GM18519 (cell line): ENCODE measurements around the gene TRIP12.
"Not testable (repeated sequence)": the region's sequence is repeated elsewhere in the genome, so short reads cannot be mapped to it uniquely, and the experiment has no call there.

ENCODE experiments used
- ATAC-seq: cut with Tn5 transposase; IDR thresholded peaks from one replicate; pipeline ENCODE4 v1.9.1; 2021; ENCODE audit warnings: mild to moderate bottlenecking, moderate library complexity; ENCODE audit not compliant: unreplicated experiment, low FRiP score

TRIP12 gene

DNA sequence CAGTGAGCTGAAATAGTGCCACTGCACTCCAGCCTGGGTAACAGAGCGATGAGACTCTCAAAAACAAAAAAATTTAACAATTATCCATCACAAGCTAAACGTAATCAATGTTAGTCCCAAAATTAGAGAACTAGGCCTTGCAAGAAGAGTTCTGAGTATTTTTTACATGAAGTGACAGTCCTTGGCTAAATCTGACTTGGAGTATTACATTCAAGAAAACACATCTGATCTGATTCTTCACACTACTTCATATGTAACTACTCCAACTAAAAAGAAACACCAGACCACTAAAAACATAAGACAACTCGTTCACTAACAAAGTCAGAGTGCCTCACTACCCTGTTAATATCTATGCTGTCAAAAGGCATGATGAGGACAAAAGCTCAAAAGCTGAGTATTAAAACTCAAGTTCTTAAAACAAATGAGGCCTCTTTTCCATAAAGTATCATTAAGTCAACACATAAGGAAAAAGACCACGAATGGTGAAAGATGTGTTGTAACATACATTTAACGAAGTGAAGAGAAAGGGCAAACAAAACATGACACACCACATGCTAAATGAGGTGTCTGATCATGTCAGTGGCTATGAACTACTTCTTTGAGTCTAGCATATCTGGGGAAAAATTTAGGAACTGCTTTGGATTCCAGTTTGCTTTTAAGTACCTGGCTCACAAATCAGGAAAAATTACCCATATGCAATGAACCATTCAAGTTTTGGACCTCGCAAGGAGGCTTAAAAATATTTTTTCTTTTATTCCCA is 42.4 kb downstream of the TRIP12 start:
- ATAC-seq, result no peak

DNA sequence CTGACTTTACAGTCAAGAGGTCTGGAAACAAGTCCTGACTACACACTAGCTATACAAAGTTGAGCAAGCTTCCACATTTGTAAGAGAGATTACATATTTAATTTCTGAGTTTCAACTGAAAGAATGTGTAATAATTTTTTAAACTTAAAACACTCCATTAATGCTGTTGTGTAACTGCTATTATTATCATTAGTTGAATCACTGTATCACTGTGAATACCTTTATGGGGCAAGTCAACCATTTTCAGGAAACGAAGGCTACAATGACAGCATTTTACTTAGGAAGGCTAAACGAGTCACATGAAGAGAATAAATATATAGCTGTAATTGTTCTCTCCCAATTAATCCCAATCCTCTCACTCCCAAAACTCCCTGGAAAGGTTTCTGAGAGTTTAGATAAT is 46.3 kb downstream of the TRIP12 start:
- no peak for ATAC-seq

DNA sequence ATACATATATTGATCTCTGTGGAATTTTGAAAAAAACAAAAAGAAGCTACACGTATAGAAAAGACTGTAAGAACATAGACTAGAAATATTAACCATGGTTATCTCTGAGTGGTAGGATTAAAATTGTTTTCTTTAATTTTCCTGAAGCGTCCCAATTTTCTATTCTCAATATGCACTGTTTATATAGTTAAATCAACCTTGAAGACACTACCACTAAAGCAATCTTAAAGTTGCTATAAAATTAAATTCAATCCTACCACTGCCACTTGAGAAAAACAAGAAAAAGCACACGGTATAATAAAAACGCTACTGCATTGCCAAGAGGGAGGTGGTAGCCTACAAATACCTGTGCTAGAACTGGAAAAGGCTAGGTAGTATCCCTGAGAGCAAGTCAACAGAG is 47.2 kb downstream of the TRIP12 start:
- ATAC-seq, result no peak

DNA sequence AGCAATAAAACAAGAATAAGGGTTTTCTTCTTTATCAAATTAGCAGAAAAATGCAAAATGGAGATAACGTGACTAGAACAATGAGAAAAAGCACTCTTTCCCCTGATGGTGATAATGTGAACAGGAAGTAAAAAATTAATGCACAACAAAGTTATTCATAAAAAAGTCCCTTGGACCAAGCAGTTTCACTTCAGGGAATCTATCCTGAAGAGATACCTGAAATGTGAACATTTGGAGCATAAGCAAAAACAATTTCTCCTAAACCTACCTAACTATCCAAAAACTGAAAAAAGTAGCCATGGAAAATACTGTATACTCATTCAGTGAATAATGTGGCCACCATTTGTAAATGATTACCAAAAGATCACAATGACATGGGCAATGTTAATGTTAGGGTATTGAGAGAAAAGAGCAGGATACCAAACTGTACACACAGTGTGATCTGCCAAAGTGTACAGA is 48.7 kb downstream of the TRIP12 start:
- ATAC-seq, result no peak

DNA sequence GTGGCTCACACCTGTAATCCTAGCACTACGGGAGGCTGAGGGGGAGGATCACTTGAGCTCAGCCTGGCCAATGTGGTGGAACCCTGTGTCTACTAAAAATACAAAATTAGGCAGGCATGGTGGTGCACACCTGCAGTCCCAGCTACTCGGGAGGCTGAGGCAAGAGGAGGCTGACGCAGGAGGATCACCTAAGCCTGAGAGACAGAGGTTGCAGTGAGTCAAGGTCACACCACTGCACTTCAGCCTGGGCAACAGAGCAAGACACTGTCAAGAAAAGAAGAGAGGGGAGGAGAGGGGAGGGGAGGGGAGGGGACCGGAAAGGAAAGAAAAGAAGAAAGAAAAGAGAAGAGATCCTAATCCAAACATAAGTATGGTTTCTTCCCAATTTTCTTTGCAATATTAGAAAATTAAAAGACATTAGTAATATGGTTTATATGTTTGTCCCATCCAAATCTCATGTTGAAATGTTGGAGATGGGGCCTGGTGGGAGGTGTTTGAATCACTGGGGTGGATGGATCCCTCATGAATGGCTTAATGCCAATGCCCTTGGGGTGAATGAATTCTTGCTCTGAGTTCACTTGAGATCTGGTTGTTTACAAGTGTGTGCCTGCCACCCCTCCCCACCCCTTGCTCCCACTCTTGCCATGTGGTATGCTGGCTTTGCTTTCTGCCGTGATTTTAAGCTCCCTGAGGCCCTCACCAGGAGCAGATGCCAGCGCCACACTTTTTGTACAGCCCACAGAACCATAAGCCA is 50.7 kb downstream of the TRIP12 start:
- ATAC-seq, result no peak

DNA sequence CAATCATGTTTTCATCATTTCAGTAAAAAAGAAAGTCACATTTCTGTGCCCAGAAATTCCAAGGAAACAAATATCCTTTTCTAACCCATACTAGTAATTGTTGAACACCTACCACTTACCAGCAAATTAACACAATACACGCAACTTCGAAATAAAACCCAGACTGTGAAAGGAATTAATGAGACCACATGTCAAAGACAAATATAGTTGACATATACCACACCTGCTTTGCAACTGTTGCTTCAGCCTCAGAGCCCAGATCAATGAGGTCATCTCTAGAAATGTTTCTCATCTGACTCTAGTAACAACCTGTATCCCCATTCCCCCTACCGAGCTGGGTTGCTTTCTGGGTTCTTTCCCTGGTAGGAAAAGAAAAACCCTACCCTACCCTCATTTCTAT is 52.6 kb downstream of the TRIP12 start:
- no peak for ATAC-seq

DNA sequence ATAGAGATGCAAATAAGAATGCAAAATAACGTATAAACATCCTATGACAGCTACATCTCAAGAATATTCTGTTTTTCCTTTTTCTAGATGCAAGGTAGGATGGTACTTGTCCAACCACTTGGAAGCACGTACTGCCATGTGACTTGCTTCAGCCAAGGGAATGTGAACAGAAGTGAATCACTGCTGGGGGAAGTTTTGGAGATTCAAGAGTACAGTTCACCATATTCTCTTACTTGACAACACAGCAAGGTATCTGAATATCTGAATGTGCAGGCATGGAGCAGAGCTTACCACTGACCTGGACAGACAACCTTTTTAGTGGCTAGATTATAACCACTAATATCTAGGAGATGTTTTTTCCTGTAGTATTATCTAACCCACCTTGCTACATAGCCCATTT is 53.0 kb downstream of the TRIP12 start:
- ATAC-seq, result no peak

DNA sequence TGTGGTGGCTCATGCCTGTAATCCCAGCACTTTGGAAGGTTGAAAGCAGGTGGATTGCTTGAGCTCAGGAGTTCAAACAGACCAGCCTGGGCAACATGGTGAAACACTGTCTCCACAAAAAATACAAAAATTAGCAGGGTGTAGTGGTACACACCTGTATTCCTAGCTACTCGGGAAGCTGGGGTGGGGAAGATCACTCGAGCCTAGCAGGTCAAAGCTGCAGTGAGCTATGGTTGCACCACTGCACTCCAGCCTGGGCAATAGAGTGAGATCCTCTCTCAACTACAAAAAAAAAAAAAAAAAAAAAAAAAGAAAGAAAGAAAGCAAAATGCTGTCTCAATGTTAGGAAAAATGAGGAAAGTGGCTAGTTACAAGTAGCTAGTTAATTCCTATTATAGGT is 56.8 kb downstream of the TRIP12 start:
- no peak for ATAC-seq

DNA sequence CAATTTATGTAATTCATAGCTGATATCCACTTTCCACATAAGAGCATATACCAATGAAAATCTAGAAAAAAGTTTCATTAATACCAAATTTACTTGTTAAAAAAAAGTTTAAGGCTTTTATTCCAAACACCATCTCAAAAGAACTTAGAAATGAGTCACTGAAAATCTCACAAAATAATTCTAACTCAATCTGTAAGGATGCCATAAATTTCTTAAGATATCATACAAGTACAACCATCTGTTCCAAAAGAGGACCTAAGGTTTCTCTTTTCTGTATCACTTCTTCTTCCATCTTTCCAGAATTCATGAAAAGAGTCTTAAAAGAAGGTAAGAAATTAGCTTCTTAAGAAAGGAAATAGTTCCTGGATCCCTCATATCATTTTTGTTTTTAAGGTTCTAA is 60.4 kb downstream of the TRIP12 start:
- ATAC-seq, result no peak

DNA sequence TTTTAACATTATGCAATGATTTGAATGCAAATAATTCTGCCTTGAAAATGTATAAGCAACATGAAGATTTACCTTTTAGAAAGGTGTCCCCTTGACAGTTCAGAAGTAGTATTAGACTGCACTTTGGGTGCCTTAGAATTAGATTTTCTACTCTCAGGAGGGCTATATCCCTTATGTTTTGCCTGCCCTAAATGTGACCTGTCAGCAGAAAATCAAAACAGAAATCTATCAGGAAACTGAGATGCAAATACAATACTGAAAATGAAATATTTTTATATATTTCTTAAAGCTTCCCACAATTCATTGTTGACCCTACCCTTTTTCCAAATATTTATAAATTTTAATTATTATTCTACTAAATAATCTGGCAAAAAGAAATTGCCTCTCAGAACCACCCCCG is 61.5 kb downstream of the TRIP12 start:
- no peak for ATAC-seq

DNA sequence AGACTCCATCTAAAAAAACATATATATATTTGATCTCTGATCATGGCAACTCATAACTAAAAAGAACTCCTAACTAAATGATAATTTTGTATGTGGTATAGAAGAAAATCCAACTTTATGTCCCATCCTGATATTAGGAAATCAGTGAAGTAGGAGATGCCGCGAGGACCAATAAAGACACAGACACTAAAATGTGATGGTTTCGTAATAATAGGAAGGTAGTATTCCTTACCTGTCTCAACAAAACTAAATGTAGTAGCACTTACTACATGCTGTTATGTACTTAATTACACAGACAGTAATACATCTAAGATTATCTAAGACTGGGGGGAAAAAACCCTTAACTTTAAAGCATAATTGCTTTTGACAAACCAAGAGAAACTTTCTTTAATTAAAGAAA is 63.5 kb downstream of the TRIP12 start:
- ATAC-seq, result no peak

DNA sequence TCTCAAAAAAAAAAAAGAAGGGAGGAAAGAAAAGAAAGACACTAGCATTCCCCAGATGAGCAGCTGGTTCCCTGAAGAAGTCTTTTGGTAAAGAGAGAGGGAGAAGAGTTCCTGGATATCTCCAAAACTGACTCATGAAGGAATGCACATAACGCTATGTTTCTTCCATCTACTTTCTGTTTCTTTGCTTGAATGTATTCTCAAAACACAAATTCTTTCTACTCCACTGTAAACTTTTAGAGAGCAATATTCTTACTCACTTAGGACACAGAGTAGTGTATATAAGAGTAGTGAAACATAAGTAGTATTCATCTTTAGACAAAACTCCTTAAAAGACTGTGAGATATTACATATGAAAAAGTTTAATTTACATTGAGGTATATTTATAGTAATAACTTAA is 64.2 kb downstream of the TRIP12 start:
- ATAC-seq, result no peak

DNA sequence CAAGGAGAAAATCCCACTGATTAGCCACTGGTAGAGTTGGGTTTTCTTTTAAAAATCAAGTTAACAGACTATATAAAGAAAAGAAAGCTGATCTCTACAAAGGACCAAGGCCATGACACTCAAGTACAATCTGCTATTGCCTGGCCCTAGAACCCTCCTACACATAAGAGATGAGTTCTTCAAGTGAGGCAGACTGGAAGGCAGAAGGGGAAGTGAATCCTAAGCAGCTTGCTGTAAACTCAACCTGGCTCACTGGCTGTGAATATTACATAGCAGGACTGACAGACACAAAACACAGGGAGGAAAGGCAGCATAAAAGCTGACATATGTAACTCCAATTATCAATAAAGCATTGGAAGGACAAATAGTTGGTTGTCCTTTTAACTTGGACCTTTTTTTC is 65.4 kb downstream of the TRIP12 start:
- ATAC-seq, result peak; percentile 98

DNA sequence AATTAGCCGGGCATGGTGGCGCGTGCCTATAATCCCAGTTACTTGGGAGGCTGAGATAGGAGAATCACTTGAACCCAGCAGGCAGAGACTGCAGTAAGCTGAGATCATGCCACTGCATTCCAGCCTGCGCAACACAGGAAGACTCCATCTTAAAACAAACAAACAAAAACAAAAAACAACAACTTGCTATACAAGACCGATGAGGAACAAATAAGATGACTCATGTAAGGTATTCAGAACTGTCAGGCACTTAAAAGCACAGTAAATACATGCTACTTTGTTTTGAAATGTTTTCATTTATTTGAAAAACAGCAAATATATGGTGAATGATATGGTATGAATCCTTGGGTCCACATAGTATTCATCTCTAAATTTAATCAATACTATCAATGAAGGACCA is 66.7 kb downstream of the TRIP12 start:
- ATAC-seq, result no peak

DNA sequence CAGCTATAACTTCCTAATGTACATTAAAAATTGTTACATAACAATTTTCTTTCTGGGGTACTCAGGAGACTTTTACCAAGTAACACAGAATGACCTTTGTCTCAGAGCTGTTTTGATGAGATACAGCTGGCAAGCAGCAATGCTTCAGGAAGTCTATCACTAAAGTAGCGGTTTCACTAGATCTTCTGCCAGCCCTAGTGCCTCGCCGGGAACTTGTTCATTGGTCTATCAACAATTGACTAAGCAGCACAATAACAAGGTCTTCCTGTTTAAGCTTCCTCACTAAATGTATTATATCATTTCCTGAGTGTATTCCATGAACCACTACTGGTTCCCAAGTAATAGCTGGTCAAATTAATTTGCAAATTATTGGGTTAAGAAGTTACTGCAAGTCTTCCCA is 69.2 kb downstream of the TRIP12 start:
- no peak for ATAC-seq

DNA sequence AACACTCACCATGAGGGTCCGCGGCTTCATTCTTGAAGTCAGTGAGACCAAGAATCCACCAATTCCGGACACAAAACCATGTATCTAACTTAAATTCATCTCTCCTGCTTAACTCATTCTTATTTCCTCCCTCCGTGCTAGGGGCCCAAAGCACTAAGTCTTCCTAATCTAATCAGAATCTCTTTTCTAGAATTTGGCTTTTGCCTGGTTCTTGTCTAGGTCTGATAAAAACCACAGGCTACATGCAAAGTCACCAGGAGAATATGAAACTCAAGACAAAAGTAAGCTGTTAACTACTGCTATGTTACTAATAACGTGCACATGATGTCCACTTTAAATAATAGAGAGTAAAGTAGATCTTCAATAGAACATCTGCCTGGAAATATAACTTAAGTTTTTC is 69.9 kb downstream of the TRIP12 start:
- no peak for ATAC-seq

DNA sequence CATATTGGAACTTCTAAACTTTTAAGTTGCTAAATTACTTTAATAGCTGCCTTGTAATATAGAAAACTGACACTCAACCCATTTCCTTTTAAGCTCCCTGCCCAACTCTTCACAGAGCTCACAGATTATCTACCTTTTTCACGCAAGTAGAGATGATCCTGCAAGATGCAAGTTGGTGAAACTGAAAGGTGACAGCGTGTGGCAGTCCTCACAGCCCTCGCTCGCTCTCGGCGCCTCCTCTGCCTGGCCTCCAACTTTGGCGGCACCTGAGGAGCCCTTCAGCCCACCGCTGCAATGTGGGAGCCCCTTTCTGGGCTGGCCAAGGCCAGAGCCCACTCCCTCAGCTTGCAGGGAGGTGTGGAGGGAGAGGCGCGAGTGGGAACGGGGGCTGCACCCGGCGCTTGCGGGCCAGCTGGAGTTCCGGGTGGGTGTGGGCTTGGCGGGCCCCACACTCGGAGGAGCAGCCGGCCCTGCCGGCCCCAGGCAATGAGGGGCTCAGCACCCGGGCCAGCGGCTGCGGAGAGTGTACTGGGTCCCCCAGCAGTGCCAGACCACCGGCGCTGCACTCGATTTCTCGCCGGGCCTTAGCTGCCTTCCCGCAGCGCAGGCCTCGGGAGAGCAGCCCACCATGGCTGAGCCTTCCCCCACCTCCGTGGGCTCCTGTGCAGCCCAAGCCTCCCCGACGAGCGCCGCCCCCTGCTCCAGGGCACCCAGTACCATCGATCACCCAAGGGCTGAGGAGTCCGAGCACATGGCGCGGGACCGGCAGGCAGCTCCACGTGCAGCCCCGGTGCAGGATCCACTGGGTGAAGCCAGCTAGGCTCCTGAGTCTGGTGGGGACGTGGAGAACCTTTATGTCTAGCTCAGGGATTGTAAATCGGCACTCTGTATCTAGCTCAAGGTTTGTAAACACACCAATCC is 71.2 kb downstream of the TRIP12 start:
- not testable (repeated sequence) for ATAC-seq

DNA sequence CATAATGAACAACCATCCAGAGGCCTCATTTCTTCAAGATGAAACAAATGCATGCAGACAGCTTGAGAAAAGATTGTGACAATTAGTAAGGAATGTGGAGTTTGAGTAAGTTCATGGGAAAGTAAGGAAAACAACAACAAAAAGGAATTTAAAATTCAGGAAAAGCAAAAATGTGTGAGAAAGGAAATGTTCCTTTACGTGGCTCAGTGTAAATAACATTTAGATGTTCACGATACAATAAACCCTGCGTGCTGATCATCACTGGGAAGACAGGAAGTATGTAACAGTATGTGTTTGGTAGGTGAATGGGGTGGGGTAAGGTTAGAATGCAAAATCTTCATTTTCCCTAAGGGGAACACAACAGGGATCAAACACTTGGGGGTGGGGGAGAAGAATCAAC is 72.7 kb downstream of the TRIP12 start:
- no peak for ATAC-seq

DNA sequence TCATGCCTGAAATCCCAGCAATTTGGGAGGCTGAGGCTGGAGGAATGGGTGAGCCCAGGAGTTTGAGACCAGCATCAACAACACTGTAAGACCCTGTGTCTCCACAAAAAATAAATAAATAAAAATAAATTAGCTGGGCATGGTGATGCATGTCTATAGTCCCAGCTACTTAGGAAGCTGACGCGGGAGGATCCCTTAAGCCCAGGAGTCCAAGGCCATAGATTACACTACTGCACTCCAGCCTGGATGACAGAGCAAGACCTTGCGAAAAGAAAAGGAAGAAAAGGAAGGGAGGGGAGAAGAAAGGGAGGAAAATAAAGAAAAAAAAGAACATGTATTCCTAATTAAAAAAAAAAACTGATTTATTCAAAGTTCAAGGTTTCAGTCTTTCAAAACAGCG is 78.2 kb downstream of the TRIP12 start:
- ATAC-seq, result no peak

DNA sequence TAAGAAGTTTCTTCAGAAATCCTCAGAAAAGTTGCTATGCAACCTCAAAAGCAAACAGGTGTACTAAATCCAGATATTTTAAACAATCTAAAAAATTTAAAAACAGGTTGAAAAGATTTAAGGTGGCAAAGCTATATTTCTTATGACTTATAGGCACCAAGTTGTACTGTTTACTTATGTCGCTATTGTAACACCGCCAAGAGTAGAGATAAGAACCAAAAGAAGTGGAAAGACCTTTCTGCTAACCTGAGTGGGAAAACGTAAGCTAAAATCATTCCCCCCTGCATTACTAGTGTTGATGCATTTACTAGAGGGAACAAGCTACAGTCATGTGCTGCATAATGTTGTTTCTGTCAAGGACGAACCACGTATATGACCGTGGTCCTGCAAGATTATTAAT is 83.1 kb downstream of the TRIP12 start:
- no peak for ATAC-seq

DNA sequence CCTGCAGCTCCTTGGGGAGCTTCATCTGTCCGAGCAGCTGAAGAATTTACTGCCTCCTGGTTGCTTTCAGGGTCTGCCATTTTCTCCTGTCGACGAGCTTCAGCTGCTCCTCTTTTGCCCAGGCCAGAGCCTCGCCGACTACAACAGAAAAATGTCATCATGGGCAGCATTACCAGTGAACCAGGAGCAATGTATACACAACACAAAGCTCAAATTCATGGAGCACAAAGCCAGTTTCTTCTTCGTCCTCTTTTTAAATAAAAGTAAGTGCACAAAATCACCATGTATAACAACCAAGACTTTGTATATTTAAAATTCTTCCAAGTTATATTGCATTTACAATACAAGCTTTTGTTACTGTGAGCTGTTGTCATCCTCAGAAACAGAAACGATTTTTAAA is 85.0 kb downstream of the TRIP12 start:
- ATAC-seq, result no peak
